MCF 10A (cell line): ENCODE results near the gene MS4A2. TPM values are rescaled to one million over a fixed set of nuclear protein-coding genes. Genes with fewer than 3 reads are reported as not detected.

Experiments
- BruUV-seq: library from RNA; stranded (reverse); fragments of 400-500 nt; replicated peaks from 2 replicates; lab custom pipeline; 2021; lab: Mats Ljungman, UMichigan
- CTCF ChIA-PET: fragments of 300-600 bp; sonication (Branson Sonifier 250); formaldehyde crosslinking; extraction: SDS; loops from one replicate; lab custom pipeline; 2021; ENCODE audit warnings: antibody characterized with exemption, inconsistent platforms; lab: Yijun Ruan, JAX
- POLR2A ChIA-PET: fragments of 300-600, 350-650 bp; sonication (Branson Sonifier 250); formaldehyde crosslinking; extraction: SDS; loops from one replicate; lab custom pipeline; 2020; ENCODE audit warnings: antibody characterized with exemption, inconsistent platforms; lab: Yijun Ruan, JAX
- DNase-seq: peaks from one replicate; pipeline ENCODE4 v3.0.0-alpha.2; 2018; ENCODE audit not compliant: unreplicated experiment
- H3K27ac Mint-ChIP-seq: one replicate; pipeline ENCODE4 v1.8.0; 2022; ENCODE audit warnings: mild to moderate bottlenecking, low read depth, mixed read lengths; ENCODE audit not compliant: unreplicated experiment
- H3K27me3 Mint-ChIP-seq: one replicate; pipeline ENCODE4 v1.8.0; 2022; ENCODE audit warnings: mixed read lengths; ENCODE audit not compliant: insufficient read depth, unreplicated experiment
- H3K36me3 Mint-ChIP-seq: one replicate; pipeline ENCODE4 v1.8.0; 2022; ENCODE audit warnings: mild to moderate bottlenecking, moderate library complexity, mixed read lengths; ENCODE audit not compliant: insufficient read depth, unreplicated experiment
- H3K4me1 Mint-ChIP-seq: one replicate; pipeline ENCODE4 v1.8.0; 2022; ENCODE audit warnings: mixed read lengths; ENCODE audit not compliant: insufficient read depth, unreplicated experiment
- H3K4me3 Mint-ChIP-seq: one replicate; pipeline ENCODE4 v1.8.0; 2022; ENCODE audit warnings: mild to moderate bottlenecking, moderate library complexity, mixed read lengths; ENCODE audit not compliant: unreplicated experiment
- H3K9me3 Mint-ChIP-seq: one replicate; pipeline ENCODE4 v1.8.0; 2022; ENCODE audit warnings: mixed read lengths; ENCODE audit not compliant: unreplicated experiment
- CTCF ChIP-seq: fragments of 200-600 bp; IDR thresholded peaks from one replicate; pipeline ENCODE4 v1.8.0; 2022; ENCODE audit warnings: antibody characterized with exemption, mild to moderate bottlenecking; ENCODE audit not compliant: unreplicated experiment
- intact Hi-C: fragments of 100-400 bp; cut with micrococcal nuclease; formaldehyde crosslinking; loops from 2 replicates; pipeline ENCODE4 v1.14.1; 2022
- total RNA-seq: library from RNA; stranded (reverse); gene quantifications from 2 replicates; pipeline ENCODE4 v1.2.3, GENCODE V29; 2022

Gene MS4A2
- total RNA-seq, 1 experiment from 2014 or later: not detected

DNA sequence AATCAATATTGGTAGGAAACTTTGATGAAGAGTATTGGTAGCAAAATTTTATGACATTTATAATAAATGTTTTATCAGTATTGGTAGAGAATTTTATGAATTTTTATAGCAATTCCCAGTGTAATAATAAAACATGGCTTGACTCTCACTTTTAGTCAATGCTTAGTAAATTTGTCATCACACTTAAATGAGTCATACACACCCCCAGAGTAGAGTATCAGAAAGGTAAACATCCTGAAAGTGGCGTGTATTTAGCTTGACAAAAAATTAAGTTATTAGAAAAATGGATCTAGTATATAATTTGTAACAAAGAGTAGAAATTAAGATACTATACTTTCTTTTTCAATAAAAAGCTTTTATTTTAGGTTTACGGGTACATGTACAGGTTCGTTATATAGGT, 29.4 kb upstream of the MS4A2 start:
- no peak for DNase-seq
- Mint-ChIP-seq H3K36me3 (no peaks in the 10 kb centered on the region), H3K27ac (no peak overlapping the region), H3K4me1 (no peaks in the 10 kb centered on the region), H3K4me3 (no peak overlapping the region), H3K9me3 (peaks cover 7% of the 10 kb centered on the region), H3K27me3 (peaks cover 15% of the 10 kb centered on the region)
- TF ChIP-seq CTCF: no peak
- POLR2A ChIA-PET: no interaction called here
- BruUV-seq: no TSS peak
- CTCF ChIA-PET: interaction anchor here (0.6 kb wide), 1 partner anchor 192 kb away, joined by 4 read pairs; no protein-coding TSS in a partner anchor
- intact Hi-C loops: no loop called here

DNA sequence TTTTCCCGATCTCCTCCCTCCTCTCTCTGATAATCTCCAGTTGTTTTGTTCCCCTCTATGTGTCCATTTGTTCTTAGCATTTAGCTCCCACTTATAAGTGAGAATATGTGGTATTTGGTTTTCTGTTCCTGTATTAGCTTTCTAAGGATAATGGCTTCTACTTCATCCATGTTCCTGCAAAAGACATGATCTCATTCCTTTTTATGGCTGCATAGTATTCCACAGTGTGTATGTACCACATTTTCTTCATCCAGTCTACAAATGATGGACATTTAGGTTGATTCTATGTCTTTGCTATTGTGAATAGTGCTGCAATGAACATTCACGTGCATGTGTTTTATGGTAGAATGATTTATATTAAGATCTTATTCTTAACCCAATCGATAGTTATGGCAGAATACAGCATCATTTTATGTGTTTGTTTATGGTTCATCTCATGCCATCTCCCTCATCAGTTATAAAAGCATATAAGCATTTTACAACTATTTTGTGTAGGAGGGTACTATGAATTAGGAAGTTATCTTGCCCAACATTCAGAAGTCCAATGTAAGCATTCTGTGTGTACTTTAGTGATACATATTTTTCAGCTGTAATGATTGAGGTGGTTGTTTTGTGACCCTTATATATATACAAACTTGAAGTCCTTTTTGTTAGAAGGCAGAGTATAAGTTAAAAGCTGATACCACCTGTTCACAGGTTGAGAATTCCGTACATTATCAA, 28.8 kb upstream of the MS4A2 start:
- H3K27me3 Mint-ChIP-seq: peaks cover 9% of the 10 kb centered on the region
- CTCF ChIA-PET: interaction anchor here (0.6 kb wide), 1 partner anchor 192 kb away, joined by 4 read pairs; no protein-coding TSS in a partner anchor
- H3K4me1 Mint-ChIP-seq: no peaks in the 10 kb centered on the region
- no peak overlapping the region for H3K27ac Mint-ChIP-seq
- no peak for DNase-seq
- TF ChIP-seq CTCF: no peak
- no peaks in the 10 kb centered on the region for H3K36me3 Mint-ChIP-seq
- no peak overlapping the region for H3K4me3 Mint-ChIP-seq
- POLR2A ChIA-PET: no interaction called here
- intact Hi-C loops: no loop called here
- BruUV-seq: no TSS peak
- peaks cover 7% of the 10 kb centered on the region for H3K9me3 Mint-ChIP-seq

DNA sequence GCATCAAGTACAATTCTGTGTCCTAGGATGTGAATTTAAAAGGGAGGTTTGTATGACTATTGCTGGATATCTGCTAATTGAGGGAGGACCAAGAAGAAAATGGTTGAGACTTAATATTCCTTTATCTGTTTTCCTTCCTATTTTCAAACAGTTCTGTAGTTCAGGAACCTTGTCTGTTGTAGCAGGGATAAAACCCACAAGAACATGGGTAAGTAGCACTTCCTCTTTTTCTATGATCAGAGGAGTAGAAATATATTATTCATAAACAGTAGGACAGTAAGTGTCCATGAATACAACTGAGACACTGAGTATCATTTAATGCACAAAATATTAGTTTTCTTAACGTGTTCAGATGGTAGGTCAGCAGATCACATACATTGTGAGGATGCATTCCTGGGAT, 24.4 kb upstream of the MS4A2 start:
- no peak for DNase-seq
- no TSS peak for BruUV-seq
- Mint-ChIP-seq H3K9me3 (peaks cover 7% of the 10 kb centered on the region), H3K4me3 (no peak overlapping the region), H3K36me3 (no peaks in the 10 kb centered on the region), H3K4me1 (no peaks in the 10 kb centered on the region), H3K27me3 (no peaks in the 10 kb centered on the region), H3K27ac (no peak overlapping the region)
- intact Hi-C loops: no loop called here
- ChIA-PET POLR2A (no interaction called here), CTCF (no interaction called here)
- no peak for TF ChIP-seq CTCF

DNA sequence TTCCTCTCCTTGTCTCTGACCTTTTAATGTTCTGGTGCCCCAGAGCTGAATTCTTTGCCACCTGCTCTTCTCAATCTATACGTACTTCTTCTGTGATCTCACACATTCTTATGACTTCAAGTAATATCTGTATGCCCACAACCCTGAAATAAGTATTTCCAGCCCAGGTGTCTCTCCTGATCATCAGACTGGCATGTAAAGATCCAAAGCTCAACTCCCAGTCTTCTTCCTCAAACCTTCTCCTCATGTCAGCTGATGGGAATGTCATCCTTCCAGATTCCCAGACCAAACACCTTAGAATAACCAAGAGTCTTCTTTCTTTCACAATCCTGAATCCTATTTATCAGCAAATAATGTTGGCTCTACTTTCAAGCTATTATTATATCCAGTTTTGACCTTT, 22.7 kb upstream of the MS4A2 start:
- no peaks in the 10 kb centered on the region for H3K27me3 Mint-ChIP-seq
- POLR2A ChIA-PET: interaction anchor here (0.6 to 0.8 kb wide), 2 partner anchors 25 to 879 kb away, joined by 3 read pairs; no protein-coding TSS in a partner anchor
- intact Hi-C loops: no loop called here
- no TSS peak for BruUV-seq
- H3K27ac Mint-ChIP-seq: no peak overlapping the region
- no peaks in the 10 kb centered on the region for H3K4me1 Mint-ChIP-seq
- H3K9me3 Mint-ChIP-seq: no peaks in the 10 kb centered on the region
- CTCF ChIA-PET: interaction anchor here (0.6 to 1.2 kb wide), 2 partner anchors 35 to 299 kb away, joined by 3 to 5 read pairs; no protein-coding TSS in a partner anchor
- TF ChIP-seq CTCF: no peak
- no peaks in the 10 kb centered on the region for H3K36me3 Mint-ChIP-seq
- DNase-seq: no peak
- no peak overlapping the region for H3K4me3 Mint-ChIP-seq
